Endothelial cell of umbilical vein (primary cell): ENCODE measurements around the gene TMEM138. TPM values are rescaled to one million over a fixed set of nuclear protein-coding genes. Genes with fewer than 3 reads are reported as not detected.

Experiments
- BruUV-seq: library from RNA; stranded (reverse); fragments of 400-500 nt; replicated peaks from 2 replicates; lab custom pipeline; 2021; lab: Mats Ljungman, UMichigan
- CTCF ChIA-PET: fragments of 300-600, 350-600 bp; sonication (Branson Sonifier 250); formaldehyde crosslinking; loops from one replicate; lab custom pipeline; 2021; ENCODE audit warnings: antibody characterized with exemption, inconsistent platforms; lab: Charles Lee
- POLR2A ChIA-PET: fragments of 300-600, 350-600 bp; sonication (Branson Sonifier 250); formaldehyde crosslinking; loops from one replicate; lab custom pipeline; 2021; ENCODE audit warnings: antibody characterized with exemption, inconsistent platforms; lab: Charles Lee
- DNase-seq: peaks from one replicate; pipeline ENCODE4 v3.0.0-alpha.2; 2011; ENCODE audit warnings: low read depth, low spot score
- FAIRE-seq: peaks from 2 replicates; lab custom pipeline; 2011; peaks lifted over from hg19 to GRCh38; lab: Jason Lieb, UNC
- H2AFZ ChIP-seq: 2 replicates; pipeline ENCODE4 v1.6.0; 2012; ENCODE audit warnings: low read depth, low read length, control low read depth, inconsistent platforms
- H3K27ac ChIP-seq: 2 replicates; pipeline ENCODE4 v1.5.1; 2011; ENCODE audit warnings: low read depth, mild to moderate bottlenecking, control low read depth, low read length, moderate library complexity; ENCODE audit not compliant: insufficient read depth
- H3K27me3 ChIP-seq, 2 experiments: 2 replicates each; pipeline versions ENCODE4 v1.6.0 to v1.6.1; 2011; ENCODE audit warnings: low read length in 2 of 2, mixed read lengths in 1 of 2; ENCODE audit not compliant: control insufficient read depth in 2 of 2, insufficient read depth in 2 of 2
- H3K36me3 ChIP-seq, 2 experiments: 2 replicates in 1 of 2; 3 replicates in 1 of 2; pipeline ENCODE4 v1.5.1; 2011; ENCODE audit warnings: low read length in 2 of 2, mild to moderate bottlenecking in 1 of 2, moderate library complexity in 1 of 2; ENCODE audit not compliant: control insufficient read depth in 2 of 2, insufficient read depth in 2 of 2; ENCODE audit errors: extremely low read depth in 1 of 2
- H3K4me1 ChIP-seq: 3 replicates; pipeline ENCODE4 v1.5.1; 2011; ENCODE audit warnings: mild to moderate bottlenecking, low read length; ENCODE audit not compliant: control insufficient read depth, insufficient read depth; ENCODE audit errors: extremely low read depth
- H3K4me2 ChIP-seq: 2 replicates; pipeline ENCODE4 v1.6.1; 2011; ENCODE audit warnings: low read length, control low read depth, mixed read lengths; ENCODE audit not compliant: insufficient read depth
- H3K4me3 ChIP-seq, 3 experiments: fragments of 200-600 bp in 1 of 3; sonication (generic), shearing (Covaris generic) in 1 of 3; replicated peaks in 1 of 3; 2 replicates each; pipeline ENCODE4 v1.5.1; 2011 to 2016; ENCODE audit warnings: control low read depth in 3 of 3, low read length in 3 of 3, mild to moderate bottlenecking in 2 of 3, inconsistent platforms in 1 of 3, low read depth in 1 of 3, moderate library complexity in 1 of 3; ENCODE audit not compliant: insufficient read depth in 1 of 3
- H3K79me2 ChIP-seq: 2 replicates; pipeline ENCODE4 v1.6.0; 2012; ENCODE audit warnings: low read length, inconsistent platforms; ENCODE audit not compliant: control insufficient read depth, insufficient read depth
- H3K9ac ChIP-seq: replicated peaks from 2 replicates; pipeline ENCODE3; 2011; ENCODE audit warnings: low read length, control low read depth; ENCODE audit not compliant: insufficient read depth; ENCODE audit errors: extremely low read depth
- H3K9me1 ChIP-seq: replicated peaks from 3 replicates; pipeline ENCODE4 v1.6.0; 2011; ENCODE audit warnings: mild to moderate bottlenecking, low read length; ENCODE audit not compliant: control insufficient read depth, insufficient read depth; ENCODE audit errors: extremely low read depth
- H3K9me3 ChIP-seq: replicated peaks from 2 replicates; pipeline ENCODE4 v1.5.1; 2012; ENCODE audit warnings: low read length, inconsistent platforms; ENCODE audit not compliant: control insufficient read depth, insufficient read depth
- H4K20me1 ChIP-seq: replicated peaks from 2 replicates; pipeline ENCODE3; 2011; ENCODE audit warnings: mild to moderate bottlenecking, low read length; ENCODE audit not compliant: control insufficient read depth, insufficient read depth; ENCODE audit errors: extremely low read depth
- EZH2 ChIP-seq: IDR thresholded peaks from 2 replicates; pipeline ENCODE4 v1.6.1; 2012; ENCODE audit warnings: borderline replicate concordance, low read depth, mild to moderate bottlenecking, moderate library complexity, low read length, inconsistent platforms; ENCODE audit not compliant: severe bottlenecking
- FOS ChIP-seq: IDR thresholded peaks from 2 replicates; pipeline ENCODE4 v1.6.1; 2011; ENCODE audit warnings: mild to moderate bottlenecking, low read length, moderate library complexity, borderline replicate concordance; ENCODE audit not compliant: insufficient read depth
- GATA2 ChIP-seq: IDR thresholded peaks from 2 replicates; pipeline ENCODE4 v1.7.0; 2011; ENCODE audit warnings: low read depth, mild to moderate bottlenecking, moderate library complexity, mixed read lengths, low read length; ENCODE audit not compliant: insufficient read length, insufficient read depth
- JUN ChIP-seq: IDR thresholded peaks from 2 replicates; pipeline ENCODE4 v1.6.1; 2011; ENCODE audit warnings: borderline replicate concordance, low read depth; ENCODE audit not compliant: insufficient read length, insufficient read depth
- MYC ChIP-seq: IDR thresholded peaks from one replicate; pipeline ENCODE4 v1.6.1; 2011; ENCODE audit warnings: mild to moderate bottlenecking, low read depth, low read length
- POLR2A ChIP-seq: IDR thresholded peaks from 2 replicates; pipeline ENCODE4 v1.6.1; 2012; ENCODE audit warnings: low read depth, mild to moderate bottlenecking, control low read depth, low read length
- POLR2AphosphoS5 ChIP-seq: IDR thresholded peaks from 2 replicates; pipeline ENCODE4 v1.6.1; 2012; ENCODE audit warnings: low read depth, mild to moderate bottlenecking, control low read depth, low read length, moderate library complexity; ENCODE audit not compliant: insufficient read depth
- dilution Hi-C: fragments of 300-500 bp; cut with MboI; formaldehyde crosslinking; loops from one replicate; pipeline ENCODE4 v1.15.0; 2019; ENCODE audit warnings: low sequenced_read_pairs; ENCODE audit not compliant: extremely low pct_ligation_motif_present
- intact Hi-C: fragments of 100-400 bp; cut with micrococcal nuclease; formaldehyde crosslinking; loops from one replicate; pipeline ENCODE4 v1.10.0; 2022
- polyA plus RNA-seq, 4 experiments: library from polyadenylated mRNA; depleted of rRNA in 3 of 4; stranded (reverse) in 3 of 4; unstranded in 1 of 4; fragments of >200 nt; gene quantifications; 2 replicates each; pipeline versions ENCODE4 v1.2.1 to v1.2.3, GENCODE V29; 2011 to 2012; ENCODE audit warnings: missing spikeins in 1 of 4
- total RNA-seq: library from RNA; stranded (reverse); gene quantifications from 2 replicates; pipeline ENCODE4 v1.2.3, GENCODE V29; 2021
- TF ChIP-seq, protein P1 (sequence below): IDR thresholded peaks from 2 replicates; pipeline ENCODE4 v1.6.1; 2011; ENCODE audit not compliant: insufficient read depth, insufficient read length
- TF ChIP-seq, protein P2 (sequence below), 2 donors: IDR thresholded peaks; 1 replicate in 1 of 2; 2 replicates in 1 of 2; pipeline ENCODE4 v1.5.1; 2011; ENCODE audit warnings: low read length in 2 of 2, mild to moderate bottlenecking in 2 of 2, moderate library complexity in 2 of 2, control low read depth in 1 of 2, inconsistent platforms in 1 of 2, low read depth in 1 of 2; ENCODE audit not compliant: insufficient read depth in 1 of 2; ENCODE audit errors: extremely low read depth in 1 of 2

TMEM138 gene
- total and polyA plus RNA-seq, 2 donors (not counting 3 experiments of a cell fraction or from before 2014, with no cell fraction given), result 37.9 to 60.0 TPM

DNA sequence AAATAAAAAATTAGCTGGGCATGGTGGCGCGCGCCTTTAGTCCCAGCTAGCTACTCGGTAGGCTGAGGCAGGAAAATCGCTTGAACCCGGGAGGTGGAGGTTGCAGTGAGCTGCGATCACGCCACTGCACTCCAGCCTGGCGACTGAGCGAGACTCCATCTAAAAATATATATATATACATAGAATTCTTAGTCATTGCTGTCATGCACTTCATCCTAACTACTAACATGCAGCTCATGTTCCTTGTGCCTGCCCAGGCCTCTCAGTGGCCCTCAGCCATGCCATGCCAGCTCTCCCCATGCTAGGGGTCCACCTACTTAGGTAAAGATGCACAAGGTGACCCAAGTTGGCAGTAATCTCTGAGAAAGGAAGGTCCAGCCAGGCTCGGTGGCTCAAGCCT lies 3.6 kb upstream of the TMEM138 start:
- Histone ChIP-seq H3K27ac (no peak overlapping the region), H2AFZ (no peak overlapping the region), H3K9me3 (no peaks in the 10 kb centered on the region), H3K4me3 (no peak overlapping the region), H3K9ac (no peak overlapping the region), H3K27me3 (no peaks in the 10 kb centered on the region), H3K36me3 (peaks cover 0 to 5% of the 10 kb centered on the region in 2 experiments), H3K4me1 (peaks cover 15% of the 10 kb centered on the region), H3K79me2 (peaks cover 17% of the 10 kb centered on the region), H3K4me2 (no peak overlapping the region), H3K9me1 (no peaks in the 10 kb centered on the region), H4K20me1 (no peaks in the 10 kb centered on the region)
- ChIA-PET POLR2A (no interaction called here), CTCF (interaction anchor here (1.2 to 2.6 kb wide), 4 partner anchors 8 to 27 kb away, joined by 3 to 12 read pairs (median 4); no protein-coding TSS in a partner anchor)
- dilution Hi-C loops, result no loop called here
- no peak for DNase-seq
- no TSS peak for BruUV-seq
- TF ChIP-seq, protein P1, sequence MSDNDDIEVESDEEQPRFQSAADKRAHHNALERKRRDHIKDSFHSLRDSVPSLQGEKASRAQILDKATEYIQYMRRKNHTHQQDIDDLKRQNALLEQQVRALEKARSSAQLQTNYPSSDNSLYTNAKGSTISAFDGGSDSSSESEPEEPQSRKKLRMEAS, result no peak
- TF ChIP-seq GATA2 (no peak), EZH2 (no peak), MYC (no peak), JUN (no peak), POLR2AphosphoS5 (no peak), FOS (no peak), POLR2A (no peak)
- TF ChIP-seq, protein P2, sequence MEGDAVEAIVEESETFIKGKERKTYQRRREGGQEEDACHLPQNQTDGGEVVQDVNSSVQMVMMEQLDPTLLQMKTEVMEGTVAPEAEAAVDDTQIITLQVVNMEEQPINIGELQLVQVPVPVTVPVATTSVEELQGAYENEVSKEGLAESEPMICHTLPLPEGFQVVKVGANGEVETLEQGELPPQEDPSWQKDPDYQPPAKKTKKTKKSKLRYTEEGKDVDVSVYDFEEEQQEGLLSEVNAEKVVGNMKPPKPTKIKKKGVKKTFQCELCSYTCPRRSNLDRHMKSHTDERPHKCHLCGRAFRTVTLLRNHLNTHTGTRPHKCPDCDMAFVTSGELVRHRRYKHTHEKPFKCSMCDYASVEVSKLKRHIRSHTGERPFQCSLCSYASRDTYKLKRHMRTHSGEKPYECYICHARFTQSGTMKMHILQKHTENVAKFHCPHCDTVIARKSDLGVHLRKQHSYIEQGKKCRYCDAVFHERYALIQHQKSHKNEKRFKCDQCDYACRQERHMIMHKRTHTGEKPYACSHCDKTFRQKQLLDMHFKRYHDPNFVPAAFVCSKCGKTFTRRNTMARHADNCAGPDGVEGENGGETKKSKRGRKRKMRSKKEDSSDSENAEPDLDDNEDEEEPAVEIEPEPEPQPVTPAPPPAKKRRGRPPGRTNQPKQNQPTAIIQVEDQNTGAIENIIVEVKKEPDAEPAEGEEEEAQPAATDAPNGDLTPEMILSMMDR (IDR thresholded peaks at IDR 0.05; ENCODE audit: extremely low read depth in 1 of 2, insufficient read depth in 1 of 2, low read depth in 1 of 2, low read length in 2 of 2), result no peak
- no peak for FAIRE-seq
- intact Hi-C loops, result no loop called here
